A549 treated with GW870086 at 1 μM for 4 hours (cell line): ENCODE data around the gene ADAT2. TPM values are rescaled to one million over a fixed set of nuclear protein-coding genes. Genes with fewer than 3 reads are reported as not detected.

Source experiments
- total RNA-seq: library from RNA; stranded (reverse); fragments of 200-300 nt; extraction: Qiagen RNA extraction; gene quantifications from 5 replicates; pipeline ENCODE4 v1.2.3, GENCODE V29; 2022; ENCODE audit warnings: low read depth

ADAT2 gene
- total RNA-seq, result 2.7 to 4.3 TPM (median 4.1 TPM) in 5 replicates

GRCh38 chr6:143450453-143451371, at the start of gene ADAT2, which contains the start of gene PEX3:
ADAT2 (minus strand) TSS chr6:143450695; CDS start chr6:143450658, 37 bp downstream.
PEX3 (plus strand) TSS chr6:143450805; CDS start chr6:143451043, 238 bp downstream.

Other genes with a start within 250 kb of the ADAT2 start
- gene PEX3, start 110 bp upstream of the ADAT2 start, total RNA-seq, result 7.4 to 13.9 TPM (median 12.8 TPM) in 5 replicates
- gene FUCA2, start 61.0 kb upstream of the ADAT2 start, total RNA-seq, result 50.4 to 58.2 TPM (median 56.5 TPM) in 5 replicates
- 3.8 to 4.8 TPM (median 4.1 TPM) in 5 replicates for gene PHACTR2, start 227.3 kb upstream of the ADAT2 start, total RNA-seq